NCI-H524 (cell line): ENCODE measurements around the gene ZNF827.

Source experiments
- DNase-seq, 2 experiments: peaks; one replicate each; lab custom pipeline; 2025; lab: John Stamatoyannopoulos, UW

The ZNF827 gene

GRCh38 chr4:145791988-145792387, 146.6 kb downstream of the ZNF827 start:
- DNase-seq: no peak

- no peak for DNase-seq
Observed at GRCh38 chr4:145788755-145789154, 149.9 kb downstream of the ZNF827 start.

GRCh38 chr4:145786830-145787229, 151.8 kb downstream of the ZNF827 start:
- DNase-seq: no peak

- peak; percentile 6 to 60 for DNase-seq
Observed at GRCh38 chr4:145786261-145786660, 152.4 kb downstream of the ZNF827 start.

GRCh38 chr4:145785391-145786008, 153.1 kb downstream of the ZNF827 start:
- no peak for DNase-seq

DNA sequence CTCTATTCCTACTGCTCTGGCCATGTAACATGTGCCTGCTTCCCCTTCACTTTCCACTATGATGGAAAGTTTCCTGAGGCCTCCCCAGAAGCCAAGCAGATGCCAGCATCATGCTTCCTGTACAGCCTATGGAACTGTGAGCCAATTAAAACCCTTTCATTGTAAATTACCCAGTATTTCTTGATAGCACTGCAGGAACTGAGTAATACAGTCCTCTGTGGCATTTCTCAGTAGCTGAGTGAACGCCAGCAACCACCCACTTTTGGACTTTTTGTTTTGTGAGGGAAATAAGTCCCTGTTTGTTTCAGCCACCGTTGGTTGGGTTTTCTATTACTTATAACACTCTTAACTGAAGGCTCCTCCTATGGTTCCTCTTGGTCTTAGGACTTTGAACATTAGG, 154.6 kb downstream of the ZNF827 start:
- DNase-seq: no peak

DNA sequence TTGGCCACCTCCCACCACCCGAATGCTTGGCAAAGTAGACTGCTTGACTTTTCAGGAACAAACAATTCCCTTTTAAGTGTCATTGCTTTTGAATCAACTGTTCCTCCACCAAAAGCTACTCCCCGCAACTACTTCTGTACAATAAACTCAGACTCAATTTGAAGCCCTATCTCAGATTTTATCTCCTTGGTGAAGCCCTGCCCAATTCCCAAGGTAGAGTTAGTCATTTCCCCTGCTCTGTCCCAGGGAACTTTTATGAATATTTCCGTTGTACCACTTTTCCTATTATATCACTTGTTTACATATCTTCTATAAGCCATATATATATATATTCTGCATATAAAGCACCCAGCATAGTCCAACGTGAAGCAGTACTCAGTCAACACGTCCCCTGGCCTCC, 155.9 kb downstream of the ZNF827 start:
- DNase-seq: no peak

GRCh38 chr4:145781351-145781750, 157.3 kb downstream of the ZNF827 start:
- no peak for DNase-seq

- no peak for DNase-seq
Observed at GRCh38 chr4:145779319-145779801, 159.3 kb downstream of the ZNF827 start.

GRCh38 chr4:145776208-145776607, 162.4 kb downstream of the ZNF827 start:
- DNase-seq: no peak

- no peak for DNase-seq
Observed at GRCh38 chr4:145775406-145775805, 163.2 kb downstream of the ZNF827 start.

GRCh38 chr4:145774473-145774872, 164.2 kb downstream of the ZNF827 start:
- no peak for DNase-seq

- DNase-seq: no peak
Observed at GRCh38 chr4:145773581-145774234, 164.9 kb downstream of the ZNF827 start.

- DNase-seq: no peak
Observed at GRCh38 chr4:145772347-145772746, 166.3 kb downstream of the ZNF827 start.

- no peak for DNase-seq
Observed at GRCh38 chr4:145770124-145770523, 168.5 kb downstream of the ZNF827 start.

DNA sequence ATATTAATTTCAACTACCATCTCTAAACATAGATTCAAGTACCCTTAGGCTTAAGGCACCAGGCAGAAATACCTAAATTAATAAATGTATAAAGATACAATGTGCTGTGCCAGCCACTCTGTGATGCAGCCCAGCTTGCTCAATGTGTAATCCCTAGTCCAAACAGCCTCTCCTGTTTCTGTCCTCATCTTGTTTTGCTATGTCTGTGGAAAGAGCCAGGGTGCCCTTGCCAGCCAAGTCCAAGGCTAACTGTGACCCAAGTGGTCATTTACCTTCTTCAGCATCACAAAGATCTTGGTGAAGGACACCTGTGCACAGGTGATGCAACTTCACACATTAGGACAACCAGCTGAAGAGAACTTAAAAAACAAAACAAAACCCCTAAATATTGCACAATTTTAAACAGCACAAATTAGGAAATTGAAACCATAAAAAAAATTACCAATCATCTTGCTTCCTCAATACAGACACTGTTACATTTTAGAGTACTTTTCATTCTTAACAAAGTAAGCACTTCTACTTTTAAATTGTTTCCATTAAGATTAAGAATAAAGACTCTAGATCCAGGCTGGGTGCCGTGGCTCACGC, 169.1 kb downstream of the ZNF827 start:
- DNase-seq: no peak

GRCh38 chr4:145766273-145766672, 172.3 kb downstream of the ZNF827 start:
- DNase-seq: no peak

DNA sequence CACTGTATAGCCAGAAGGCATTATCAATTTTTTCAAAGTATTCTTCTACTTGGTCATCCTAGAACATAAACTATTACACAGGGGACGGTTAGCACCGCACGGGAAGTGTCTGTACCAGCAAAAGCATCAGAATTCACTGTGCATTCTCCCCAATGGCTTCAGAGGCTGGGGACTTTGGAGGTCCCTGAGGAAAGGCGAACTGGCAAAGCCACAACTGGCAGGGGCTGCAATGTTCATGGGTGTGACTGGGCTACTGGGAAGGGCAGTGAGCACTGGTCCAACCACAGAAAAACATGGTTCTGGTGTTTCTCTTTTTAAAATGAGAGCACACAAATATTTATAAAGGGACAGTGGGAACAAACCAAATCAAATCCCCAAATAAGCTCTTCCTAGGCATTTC, 175.2 kb downstream of the ZNF827 start:
- DNase-seq: no peak

DNA sequence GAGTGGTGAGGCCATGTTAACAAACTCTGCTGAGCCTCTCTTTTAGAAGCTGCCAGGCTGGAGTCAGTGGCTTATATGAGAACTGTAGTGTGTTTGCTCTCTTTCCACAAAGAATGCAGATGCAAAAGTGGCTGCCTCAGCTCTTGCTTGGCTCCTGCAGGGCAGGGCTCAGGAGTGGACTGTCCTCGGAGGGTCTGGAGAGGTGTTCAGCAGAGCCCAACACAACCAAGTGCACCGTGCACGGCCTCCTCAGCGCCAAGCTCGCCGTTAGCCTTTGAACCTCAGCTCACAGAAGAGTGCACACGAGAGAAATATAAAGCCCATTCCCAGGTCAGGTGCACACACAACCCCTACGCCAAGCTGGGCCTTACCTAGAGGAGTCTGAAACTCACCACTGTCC, 175.9 kb downstream of the ZNF827 start:
- no peak for DNase-seq

- no peak for DNase-seq
Observed at GRCh38 chr4:145760961-145761929, 177.4 kb downstream of the ZNF827 start.

DNA sequence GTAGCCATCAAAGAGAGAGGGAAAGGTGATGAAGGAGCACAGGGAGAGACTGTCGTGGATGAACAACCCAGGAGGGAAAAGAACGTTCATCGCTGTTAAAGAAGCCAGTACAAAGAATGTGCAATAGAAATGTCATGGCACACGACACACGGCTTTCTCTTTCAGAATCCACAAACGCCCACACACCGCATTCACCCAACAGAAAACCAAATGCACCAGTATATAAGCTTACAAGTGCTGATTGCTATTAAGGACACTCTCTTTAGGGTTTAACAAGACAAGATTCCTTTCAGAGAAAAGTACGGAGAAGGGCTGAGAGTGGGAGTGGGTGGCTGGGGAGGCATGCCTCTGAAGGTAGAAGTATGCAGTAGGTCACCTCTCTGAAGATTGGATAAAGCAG, 178.4 kb downstream of the ZNF827 start:
- no peak for DNase-seq

DNA sequence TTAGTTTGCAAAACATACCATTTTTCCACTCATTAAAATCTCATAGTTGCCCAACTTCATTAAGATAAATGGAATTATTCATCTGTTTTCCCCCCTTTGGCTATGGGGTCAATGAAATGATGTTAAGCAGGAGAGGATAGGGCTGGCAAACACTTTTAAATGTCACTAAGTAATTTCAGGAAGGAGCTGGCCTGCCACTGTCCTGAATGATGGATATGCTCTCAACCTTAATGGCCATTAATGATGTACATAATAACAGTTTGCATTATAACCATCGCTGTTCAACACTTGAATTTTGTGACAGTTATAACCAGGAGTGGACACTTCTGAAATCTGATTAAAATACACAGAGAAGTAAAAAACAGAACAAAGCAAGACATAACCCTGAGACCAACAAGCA, 181.4 kb downstream of the ZNF827 start:
- no peak for DNase-seq
